VCaP (cell line): ENCODE data around the gene TAOK2.

Source experiments
- H3K27ac ChIP-seq: fragments of 450-650 bp; 2 replicates; pipeline ENCODE4 v1.5.1; 2017
- CTCF ChIP-seq: fragments of 450-650 bp; conservative IDR thresholded peaks from 2 replicates; pipeline ENCODE4 v1.5.1; 2017; ENCODE audit warnings: mild to moderate bottlenecking, moderate library complexity

Gene TAOK2

GRCh38 chr16:29986931-29987330, 13.3 kb downstream of the TAOK2 start:
- no peak overlapping the region for H3K27ac ChIP-seq
- no peak for TF ChIP-seq CTCF

GRCh38 chr16:29987371-29988085, 13.9 kb downstream of the TAOK2 start:
- H3K27ac ChIP-seq = no peak overlapping the region
- no peak for TF ChIP-seq CTCF

- H3K27ac ChIP-seq = no peak overlapping the region
Observed at GRCh38 chr16:29988346-29989075, 14.8 kb downstream of the TAOK2 start.

GRCh38 chr16:29989111-29989858, 15.6 kb downstream of the TAOK2 start:
- H3K27ac ChIP-seq = no peak overlapping the region
- TF ChIP-seq CTCF = no peak

More at GRCh38 chr16:29988346-29989075, 14.8 kb downstream of the TAOK2 start:
- TF ChIP-seq CTCF = no peak

- TF ChIP-seq CTCF = no peak
Observed at GRCh38 chr16:29990034-29990433, 16.4 kb downstream of the TAOK2 start.

GRCh38 chr16:29990883-29991570, 17.4 kb downstream of the TAOK2 start:
- H3K27ac ChIP-seq = no peak overlapping the region
- TF ChIP-seq CTCF = no peak

More at GRCh38 chr16:29990034-29990433, 16.4 kb downstream of the TAOK2 start:
- H3K27ac ChIP-seq = no peak overlapping the region

GRCh38 chr16:29991571-29991904, 17.9 kb downstream of the TAOK2 start:
- no peak overlapping the region for H3K27ac ChIP-seq
- no peak for TF ChIP-seq CTCF
